Measurements from ENCODE around the gene SNRNP35.
"Not testable (repeated sequence)": the region's sequence is repeated elsewhere in the genome, so short reads cannot be mapped to it uniquely, and the experiment has no call there.

DNA sequence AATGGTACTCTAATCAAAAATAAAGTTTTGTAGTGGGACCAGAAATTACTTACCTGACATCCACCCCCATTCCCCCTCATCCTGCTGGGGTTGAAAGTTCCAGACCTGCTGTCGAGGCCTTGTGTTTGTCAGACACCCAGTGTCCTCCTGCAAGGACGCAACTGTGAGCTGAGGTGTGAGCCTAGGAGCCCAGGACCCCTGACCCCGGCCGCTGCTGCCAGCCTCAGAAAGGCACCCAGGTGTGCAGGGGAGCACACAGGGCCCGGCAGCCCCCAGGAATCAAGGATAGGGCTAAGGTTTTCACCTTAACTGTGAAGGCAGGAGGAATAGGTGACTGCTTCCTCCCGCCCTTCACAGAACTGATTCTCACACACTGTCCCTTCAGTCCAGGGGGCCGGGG, 49.3 kb upstream of the SNRNP35 start:
- TF ChIP-seq, protein P1, sequence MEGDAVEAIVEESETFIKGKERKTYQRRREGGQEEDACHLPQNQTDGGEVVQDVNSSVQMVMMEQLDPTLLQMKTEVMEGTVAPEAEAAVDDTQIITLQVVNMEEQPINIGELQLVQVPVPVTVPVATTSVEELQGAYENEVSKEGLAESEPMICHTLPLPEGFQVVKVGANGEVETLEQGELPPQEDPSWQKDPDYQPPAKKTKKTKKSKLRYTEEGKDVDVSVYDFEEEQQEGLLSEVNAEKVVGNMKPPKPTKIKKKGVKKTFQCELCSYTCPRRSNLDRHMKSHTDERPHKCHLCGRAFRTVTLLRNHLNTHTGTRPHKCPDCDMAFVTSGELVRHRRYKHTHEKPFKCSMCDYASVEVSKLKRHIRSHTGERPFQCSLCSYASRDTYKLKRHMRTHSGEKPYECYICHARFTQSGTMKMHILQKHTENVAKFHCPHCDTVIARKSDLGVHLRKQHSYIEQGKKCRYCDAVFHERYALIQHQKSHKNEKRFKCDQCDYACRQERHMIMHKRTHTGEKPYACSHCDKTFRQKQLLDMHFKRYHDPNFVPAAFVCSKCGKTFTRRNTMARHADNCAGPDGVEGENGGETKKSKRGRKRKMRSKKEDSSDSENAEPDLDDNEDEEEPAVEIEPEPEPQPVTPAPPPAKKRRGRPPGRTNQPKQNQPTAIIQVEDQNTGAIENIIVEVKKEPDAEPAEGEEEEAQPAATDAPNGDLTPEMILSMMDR (IDR thresholded peaks at IDR 0.05), result not testable (repeated sequence)
- TF ChIP-seq POLR2A, POLR2AphosphoS5 (IDR thresholded peaks at IDR 0.05): not testable (repeated sequence)
